GM21737 (cell line): ENCODE measurements around the gene SLC6A4.
"Not testable (repeated sequence)": the region's sequence is repeated elsewhere in the genome, so short reads cannot be mapped to it uniquely, and the experiment has no call there.

ENCODE experiments used
- ATAC-seq: cut with Tn5 transposase; IDR thresholded peaks from one replicate; pipeline ENCODE4 v1.9.1; 2021; ENCODE audit warnings: mild to moderate bottlenecking, moderate library complexity; ENCODE audit not compliant: unreplicated experiment

SLC6A4 gene

DNA sequence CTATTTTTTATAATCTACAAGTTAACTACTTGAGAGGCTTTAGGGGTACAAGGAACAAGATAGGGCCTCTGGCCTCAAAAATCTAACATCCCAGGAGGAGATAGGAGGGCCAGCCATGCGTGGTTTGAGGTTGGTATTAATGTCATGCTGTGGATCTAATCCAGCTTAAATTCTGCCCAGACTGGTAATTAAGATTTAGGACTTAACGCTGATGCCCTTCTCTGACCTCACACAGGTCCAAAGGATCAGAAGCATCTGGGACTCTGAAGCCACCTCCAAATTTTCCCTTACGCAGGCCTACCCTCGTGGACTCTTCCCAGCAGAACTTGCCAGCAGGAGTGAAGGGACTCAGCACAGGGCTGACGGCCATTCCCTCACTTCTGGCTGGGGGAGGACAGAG lies 15.1 kb downstream of the SLC6A4 start:
- no peak for ATAC-seq

DNA sequence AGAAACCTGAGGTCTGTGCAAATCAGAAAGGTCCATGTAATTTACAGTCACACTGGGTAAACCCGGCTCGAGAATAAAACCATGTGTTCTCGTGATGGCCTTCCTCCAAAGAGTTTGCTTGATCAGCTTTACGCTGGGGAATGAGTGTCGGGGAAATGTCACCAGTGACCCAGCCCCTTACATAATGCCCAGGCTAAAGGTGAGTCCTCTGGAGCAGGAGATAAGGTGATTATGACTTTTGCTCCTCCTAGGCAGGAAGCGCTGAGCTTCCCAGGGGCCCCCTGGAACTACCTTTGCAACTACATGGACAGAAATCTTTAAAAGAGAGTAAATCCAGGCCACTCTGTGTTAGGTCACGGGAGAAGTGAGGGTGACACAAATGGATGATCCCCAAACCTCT lies 15.7 kb downstream of the SLC6A4 start:
- ATAC-seq: no peak

DNA sequence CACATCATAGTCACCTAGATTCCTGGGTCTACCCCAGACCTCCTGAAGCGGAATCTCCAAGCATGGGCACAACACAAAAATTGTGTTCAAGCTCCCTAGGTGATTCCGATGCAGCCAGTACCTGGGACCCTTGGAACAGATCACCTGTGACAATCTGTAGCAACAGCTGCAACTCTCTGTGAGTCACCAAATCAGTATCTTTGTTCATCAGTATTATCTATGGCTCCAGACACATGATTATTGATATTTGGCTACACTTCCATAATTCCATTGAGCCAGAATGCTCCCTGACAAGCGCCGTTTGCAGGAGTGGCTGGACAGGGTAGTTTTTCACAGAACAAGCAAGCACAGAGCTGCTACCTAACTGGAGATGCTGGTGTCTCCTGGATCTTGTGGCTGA lies 16.2 kb downstream of the SLC6A4 start:
- no peak for ATAC-seq

DNA sequence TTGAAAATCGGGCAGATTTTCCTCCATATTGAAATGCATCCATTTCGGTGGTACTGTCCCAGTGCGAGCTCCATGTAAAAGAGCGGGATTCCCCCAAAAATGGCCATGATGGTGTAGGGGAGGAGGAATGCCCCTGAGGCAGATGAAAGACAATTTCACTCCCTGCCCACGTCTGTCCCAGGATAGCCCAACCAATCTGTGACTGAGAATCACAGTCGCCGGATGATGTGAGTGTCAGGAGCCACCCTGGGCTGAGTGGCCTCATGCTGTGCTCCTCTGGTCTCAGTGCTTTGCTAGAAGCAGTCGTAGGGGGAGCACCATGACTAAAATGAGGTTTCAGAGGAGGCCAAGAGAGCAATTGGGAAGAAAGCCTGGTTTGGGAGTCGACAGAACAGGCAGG lies 16.7 kb downstream of the SLC6A4 start:
- no peak for ATAC-seq

DNA sequence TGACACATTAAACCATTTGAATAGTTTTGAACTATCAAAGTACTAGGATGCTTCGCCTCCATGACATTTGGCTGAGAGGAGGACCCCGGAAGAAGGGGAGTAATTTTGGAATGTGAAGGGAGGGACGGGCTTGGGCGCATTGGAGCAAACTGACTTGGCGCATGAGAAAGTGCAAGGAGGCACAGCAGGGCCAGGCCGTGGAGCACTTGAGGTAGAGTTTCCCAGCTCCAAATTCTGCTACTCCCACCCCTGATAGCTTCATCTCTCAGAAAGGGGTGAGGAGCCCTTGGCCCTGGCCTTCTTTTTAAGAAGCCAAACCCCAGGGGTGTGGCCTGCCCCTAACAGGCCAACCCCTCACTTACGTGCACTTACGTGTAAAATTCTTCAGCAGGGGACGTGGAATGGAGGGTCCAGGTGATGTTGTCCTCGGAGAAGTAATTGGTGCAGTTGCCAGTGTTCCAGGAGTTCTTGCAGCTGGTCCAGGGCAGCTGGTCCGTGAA lies 17.7 kb downstream of the SLC6A4 start:
- ATAC-seq: no peak

DNA sequence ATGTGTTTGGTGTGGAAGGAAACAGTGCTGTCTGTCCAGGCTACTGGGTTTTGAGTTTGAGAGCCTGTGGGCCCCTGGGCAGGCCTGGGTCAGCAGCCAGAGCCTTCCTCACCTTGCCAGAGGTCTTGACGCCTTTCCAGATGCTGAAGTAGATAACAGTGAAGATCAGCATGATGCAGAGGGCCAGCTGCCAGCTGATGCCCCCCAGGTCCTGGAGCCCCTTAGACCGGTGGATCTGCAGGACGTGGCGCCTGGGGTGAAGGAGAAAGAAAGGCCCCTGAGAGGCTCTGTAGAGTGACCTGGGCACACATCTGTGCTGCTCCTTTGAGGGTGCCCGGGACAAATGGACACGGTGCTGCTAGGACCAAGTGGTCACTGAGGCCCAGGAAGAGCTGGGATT lies 18.4 kb downstream of the SLC6A4 start:
- no peak for ATAC-seq

DNA sequence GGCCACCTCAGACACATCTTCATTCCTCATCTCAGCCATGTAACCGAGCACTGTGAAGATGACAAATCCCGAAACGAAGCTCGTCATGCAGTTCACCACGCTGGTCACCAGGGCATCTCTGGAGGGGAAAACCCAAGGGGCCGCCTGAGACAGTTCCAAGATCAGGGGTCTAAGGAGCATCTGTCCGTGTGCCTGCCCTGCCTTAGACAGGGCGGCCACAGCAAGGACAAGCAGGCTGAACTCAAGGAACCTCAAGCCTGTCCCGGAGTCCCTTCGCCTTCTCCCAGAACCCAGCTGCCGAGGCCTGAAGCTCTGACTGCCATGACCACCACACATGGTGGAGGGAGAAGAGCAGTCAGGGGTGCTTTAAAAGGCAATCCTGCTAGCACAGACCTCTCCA lies 22.7 kb downstream of the SLC6A4 start:
- ATAC-seq: no peak

DNA sequence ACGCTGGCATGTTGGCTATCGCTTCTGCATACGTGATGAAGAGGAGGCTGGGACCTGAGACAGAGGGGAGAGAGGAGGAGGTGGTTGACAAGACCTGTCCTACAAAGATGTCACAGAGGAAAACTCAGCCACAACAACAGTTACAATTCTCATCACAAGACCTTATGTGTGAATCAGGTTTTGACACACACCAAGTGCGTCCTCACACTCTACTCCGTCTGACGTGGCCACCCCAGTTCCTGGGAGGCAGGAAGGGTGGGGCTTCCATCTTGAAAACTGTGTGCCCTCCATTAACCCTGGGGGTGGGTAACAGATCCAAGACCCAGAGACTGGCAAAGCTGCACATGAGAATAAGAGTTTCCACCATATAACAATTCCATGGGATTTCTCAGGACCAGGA lies 24.1 kb downstream of the SLC6A4 start:
- ATAC-seq: no peak

DNA sequence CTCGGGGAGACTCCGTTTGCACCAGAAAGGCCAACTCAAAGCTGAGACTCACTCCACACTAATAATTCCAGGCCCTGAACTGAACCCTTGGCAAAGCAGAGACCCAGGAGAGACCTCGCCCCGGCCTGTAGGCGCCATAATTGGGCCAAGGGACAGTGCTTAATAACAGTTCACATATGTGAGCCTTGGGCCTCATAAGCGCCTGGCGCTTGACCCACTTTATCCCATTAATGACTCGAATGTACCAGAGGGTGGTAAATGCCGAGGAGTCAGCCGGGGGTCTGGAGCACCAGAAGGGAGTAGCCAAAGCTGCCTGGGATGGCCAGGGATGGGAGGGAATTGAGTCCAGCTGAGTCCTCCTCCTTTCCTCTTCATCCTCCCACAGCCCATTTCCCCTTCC lies 24.6 kb downstream of the SLC6A4 start:
- no peak for ATAC-seq

DNA sequence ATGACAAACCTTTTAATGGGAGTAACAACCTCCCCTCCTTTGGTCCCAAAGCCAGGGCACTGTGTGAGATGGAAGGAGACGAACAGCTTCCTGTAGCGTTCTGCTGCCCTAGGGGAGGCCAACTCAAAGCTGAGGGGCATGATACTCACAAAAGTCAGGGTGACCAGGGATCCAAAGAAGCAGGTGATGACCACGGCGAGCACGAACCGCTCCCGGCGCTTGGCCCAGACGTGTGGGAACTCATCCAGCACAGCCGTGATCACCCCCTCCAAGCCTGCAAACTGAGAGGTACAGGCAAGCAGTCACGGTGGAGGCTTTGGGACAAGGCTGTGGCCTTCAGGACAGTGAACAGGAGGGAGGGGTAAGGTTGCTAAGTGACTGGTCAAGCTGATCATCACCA lies 25.1 kb downstream of the SLC6A4 start:
- ATAC-seq: no peak

DNA sequence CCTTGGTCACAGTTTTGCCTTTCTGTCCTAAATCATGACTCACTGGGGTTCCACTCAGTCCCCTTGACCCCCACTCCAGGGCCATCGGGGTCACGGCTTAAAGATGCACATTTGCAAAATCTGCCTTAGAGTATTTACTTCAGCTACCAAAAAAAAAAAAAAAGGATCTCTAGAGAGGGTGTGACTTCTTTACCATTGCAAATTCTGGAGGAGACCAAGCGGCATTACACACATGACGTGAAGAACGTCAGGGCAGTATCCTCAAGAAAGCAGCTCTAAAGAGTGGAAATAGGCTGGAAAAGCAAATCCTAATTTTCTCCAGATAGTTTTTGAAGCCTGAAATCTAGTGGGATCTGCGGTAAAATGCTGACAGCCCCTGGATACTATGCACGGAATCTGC lies 25.6 kb downstream of the SLC6A4 start:
- ATAC-seq: no peak

DNA sequence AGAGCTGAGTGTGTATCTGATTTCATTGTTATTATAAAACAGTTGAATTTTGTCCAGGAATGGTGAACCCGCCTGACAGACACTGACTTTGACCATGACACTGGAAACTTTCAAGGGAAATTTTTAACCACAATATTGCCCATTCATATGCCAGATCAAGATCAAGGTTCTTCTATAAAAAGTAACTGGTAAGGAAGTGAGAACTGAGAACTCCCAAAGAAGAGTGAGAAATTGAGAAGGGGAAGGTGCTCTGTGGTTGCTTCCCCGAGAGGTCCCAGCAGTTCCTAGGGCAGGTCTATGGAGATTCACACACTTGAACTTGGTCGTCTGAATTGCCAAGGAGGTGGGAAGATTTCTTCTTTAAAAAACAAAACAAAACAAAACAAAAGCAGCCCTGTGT lies 27.3 kb downstream of the SLC6A4 start:
- ATAC-seq: no peak

DNA sequence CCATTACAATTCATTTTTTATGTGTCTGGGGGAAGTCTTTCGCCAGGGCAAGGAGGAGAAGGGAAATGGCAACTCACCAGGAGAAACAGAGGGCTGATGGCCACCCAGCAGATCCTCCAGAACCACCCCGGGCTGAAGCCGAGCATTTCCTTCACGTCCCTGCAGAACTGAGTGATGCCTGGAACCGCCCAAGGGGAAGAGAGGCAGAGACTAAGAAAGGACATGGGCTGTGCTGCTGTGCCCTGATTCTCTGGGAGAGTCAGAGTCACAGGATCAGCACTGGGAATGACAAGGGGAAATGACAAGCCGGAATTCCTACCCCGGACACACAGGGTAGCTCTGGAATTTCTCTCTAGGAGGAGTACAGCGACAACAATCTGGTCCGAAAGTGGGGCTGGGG lies 27.8 kb downstream of the SLC6A4 start:
- no peak for ATAC-seq

DNA sequence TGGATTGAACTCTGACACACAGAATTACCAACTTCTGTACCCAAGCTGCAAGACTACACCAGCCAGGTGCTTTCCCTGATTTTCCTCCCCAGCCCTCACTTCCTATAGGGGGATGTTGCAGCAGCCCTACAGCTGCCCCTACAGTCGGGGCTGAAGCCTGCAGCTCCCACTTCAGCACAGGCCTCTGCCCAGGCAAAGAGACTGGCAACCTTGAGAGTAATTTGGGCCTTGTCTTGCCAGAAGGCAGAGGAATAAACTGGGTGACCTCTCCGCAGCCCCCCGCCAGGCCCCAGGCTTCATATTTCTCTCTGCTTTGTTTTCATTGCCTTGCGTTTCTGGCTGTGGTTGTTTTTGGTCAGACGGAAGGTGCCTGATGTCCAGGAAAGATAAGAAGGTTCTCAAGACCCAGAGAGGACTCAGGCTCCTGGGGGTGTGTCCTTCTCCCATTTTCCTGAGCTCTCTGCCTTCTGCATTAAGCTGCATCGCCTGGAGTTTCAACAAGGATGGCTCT lies 32.0 kb downstream of the SLC6A4 start:
- ATAC-seq: no peak

DNA sequence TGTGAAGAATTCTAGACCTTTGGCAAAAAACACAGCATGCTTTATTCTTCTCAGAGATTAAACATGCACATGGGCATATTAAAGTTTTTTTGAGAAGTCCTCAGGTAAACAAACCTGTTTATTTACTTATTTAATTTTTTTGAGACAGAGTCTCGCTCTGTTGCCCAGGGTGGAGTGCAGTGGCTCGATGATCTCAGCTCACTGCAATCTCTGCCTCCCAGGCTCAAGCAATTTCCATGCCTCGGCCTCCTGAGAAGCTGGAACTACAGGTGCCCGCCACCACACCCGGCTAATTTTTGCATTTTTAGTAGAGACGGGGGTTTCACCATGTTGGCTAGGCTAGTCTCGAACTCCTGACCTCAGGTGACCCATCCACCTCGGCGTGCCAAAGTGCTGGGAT lies 34.8 kb downstream of the SLC6A4 start:
- ATAC-seq: not testable (repeated sequence)

DNA sequence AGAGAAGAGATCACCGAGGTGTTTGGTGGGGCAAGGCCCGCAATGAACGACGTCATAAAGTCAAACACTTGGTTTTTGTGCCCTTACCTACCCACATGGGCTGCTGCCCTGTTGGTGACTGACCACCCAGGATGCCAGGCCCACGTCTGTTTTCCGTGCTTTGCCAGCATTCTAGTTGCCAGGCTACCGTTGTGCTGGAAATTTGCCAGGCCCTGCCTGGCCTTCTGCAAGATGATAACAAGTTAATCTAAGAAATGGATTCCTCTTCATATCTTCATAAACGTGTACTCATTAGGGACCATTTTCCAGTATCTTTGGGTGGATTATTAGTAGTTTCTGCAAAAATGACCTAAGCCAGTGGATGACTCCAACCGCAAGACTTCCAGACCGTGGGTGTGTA lies 35.4 kb downstream of the SLC6A4 start:
- no peak for ATAC-seq

DNA sequence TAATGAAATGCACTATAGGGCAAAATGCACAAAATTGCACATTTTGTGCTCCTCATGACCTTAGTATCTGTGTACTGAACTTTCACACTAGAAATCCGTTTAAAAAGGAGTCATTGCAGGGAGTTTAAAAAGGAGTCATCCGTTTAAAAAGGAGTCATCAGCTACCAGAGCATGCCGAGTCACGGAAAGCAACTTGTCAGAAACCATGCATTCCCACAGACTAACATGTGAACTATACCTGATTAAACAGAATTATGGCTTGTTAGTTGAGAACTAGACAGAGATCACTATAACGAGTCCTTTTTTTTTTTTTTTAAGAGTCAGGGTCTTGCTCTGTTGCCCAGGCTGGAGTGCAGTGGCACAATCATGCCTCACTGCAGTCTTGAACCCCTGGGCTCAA lies 35.9 kb downstream of the SLC6A4 start:
- ATAC-seq: no peak

DNA sequence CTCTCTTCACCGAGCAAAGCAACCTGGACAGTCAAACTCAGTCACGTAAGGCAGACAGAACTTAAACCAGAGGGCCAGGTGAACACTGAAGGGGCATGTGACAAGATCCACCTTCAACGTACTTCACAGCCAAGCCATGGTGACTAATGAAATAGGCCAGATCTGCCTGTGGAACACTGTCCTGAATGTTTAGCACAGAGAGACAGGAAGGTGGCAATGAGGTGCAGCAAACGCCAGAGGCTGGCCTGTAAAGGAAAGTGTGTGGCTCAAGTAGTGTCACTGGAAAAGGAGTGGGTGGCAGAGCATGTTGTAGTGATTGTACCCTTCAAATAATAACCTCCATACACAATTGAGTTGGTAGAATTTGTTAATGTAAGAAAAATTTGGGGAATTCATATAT lies 38.1 kb downstream of the SLC6A4 start:
- ATAC-seq: no peak

DNA sequence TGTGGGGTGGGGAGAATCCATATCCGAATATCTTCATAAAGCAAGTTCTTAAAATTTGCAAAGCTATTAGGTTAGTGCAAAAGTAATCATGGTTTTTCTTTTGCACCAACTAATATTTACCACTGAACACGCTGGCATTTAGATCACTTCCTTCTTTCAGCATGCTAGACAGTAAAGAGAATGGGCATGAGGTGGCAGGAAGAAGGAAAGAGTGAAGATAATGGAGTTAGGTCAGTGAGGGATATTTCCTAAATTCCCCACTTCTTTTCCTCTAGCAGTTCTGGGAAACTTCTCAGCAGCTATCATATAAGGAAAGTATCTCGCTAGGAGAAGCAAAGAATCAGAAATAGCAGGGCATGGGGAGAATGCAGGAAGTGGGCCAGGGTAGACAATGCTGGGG lies 39.0 kb downstream of the SLC6A4 start:
- no peak for ATAC-seq

DNA sequence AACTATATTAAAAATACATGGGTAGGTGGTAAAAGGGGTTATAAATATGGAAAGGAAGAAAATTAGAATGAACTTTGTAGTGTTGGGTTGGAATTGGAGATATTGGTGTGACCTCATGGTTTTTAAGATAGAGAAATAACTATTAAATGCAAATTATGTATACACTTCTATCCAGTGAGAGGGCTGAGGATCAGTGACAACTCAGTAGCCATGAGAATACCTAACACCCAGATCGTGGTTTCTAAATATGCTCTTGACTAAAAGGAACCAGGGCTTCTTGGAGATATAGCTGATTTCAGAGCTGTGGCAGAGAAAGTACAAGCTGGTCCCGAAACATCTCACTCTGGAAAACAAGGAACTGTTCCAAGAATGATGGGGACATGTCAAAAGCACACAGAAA lies 44.4 kb downstream of the SLC6A4 start:
- no peak for ATAC-seq

DNA sequence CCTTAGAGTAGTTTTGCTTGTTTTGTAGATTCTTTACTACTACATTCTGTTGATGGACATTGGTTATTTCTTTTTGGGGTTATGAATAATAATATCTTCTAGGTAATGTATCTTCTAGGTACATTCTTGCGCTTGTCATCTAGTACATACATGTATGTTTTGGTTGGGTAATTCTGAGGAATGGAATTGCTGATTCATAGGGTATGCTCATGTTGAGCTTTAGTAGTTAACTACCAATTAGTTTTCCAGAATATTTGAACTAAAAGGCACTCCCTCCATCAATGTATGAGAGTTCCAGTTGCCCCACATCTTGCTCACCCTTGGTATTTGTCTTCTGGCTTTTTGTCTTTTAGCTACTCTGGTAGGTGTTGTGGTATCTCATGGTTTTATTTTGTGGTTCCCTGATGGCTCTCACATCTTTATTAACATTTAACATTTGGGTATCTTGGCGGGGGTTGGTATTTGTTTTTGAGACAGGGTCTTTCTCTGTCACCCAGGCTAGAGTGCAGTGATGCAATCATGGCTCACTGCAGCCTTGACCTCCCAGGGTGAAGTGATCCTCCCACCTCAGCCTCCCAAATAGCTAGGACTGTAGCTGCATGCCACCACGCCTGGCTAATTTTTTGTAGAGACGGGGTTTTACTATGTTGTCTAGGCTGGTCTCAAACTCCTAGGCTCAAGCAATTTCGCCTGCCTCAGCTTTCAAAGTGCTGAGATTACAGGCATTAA lies 47.1 kb downstream of the SLC6A4 start:
- ATAC-seq: no peak

DNA sequence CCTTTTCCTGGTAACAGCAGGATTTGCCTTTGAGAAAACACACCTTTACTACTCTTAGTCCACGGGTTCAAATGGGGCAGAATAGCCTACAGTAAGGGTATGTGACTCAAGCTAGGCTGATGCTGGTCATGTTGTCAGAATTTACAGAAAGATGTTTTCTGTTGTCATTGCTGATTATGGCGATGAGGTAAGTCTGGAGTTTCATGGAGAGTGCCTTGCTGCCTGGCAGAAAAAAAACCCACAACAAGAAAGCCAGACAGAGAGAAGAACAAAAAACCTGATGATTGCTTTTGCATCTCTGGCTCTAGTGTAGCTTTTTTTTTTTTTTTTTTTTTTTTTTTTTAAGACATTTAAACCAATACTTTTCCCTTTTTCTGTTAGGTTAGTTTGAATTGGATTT lies 47.9 kb downstream of the SLC6A4 start:
- ATAC-seq: no peak

DNA sequence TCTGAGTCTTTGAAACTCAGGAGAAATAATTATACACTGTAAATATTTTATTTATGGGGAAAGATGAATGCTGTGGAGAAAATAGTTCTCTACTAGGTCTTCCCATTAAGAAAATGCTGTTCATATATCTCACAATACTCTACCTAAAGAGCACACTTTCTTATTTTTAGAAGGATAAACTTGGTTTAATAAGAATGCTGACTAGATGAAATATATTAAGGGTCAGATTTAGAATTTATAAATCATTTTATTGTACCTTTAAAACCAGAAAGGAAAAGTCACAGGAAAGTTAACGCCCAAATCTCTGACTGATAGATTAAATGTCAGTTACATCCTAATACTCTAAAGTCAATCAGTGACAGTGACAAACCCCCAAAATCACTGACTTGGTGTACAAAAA lies 48.7 kb downstream of the SLC6A4 start:
- ATAC-seq: no peak
